ENCODE measurements around the gene SOBP.

DNA sequence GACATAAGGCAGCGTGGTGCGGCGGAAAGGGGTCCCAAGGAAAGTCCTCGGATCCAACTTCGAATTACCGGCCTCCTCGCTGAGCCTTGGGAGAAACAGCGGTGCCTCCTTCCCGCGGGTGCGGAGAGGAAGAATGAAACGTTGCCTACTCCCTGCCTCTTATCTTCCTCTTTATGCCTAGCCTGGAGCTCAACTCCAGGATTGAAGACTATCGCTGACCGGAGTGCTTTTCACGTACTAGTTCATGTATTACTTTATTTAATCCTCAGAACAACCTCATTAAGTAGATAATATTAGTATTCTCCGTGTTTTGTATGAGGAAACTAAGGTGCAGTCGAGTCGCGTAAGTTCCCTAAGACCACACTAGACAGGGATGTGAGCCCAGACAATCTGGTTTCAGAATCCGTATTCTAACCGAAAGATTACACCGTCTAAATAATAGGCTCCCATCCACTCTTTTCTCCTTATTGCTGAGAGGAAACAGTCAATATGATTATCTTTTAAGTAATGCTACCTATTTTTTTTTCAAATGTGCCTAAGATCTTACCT, 29.8 kb upstream of the SOBP start:
- TF ChIP-seq CTCF (IDR thresholded peaks at IDR 0.05) (no peak), ZFX (IDR thresholded peaks at IDR 0.05; ENCODE audit: borderline replicate concordance) (no peak)

All from 22Rv1 (cell line).